HG03045 (cell line): ENCODE results near the gene TEX48.

ENCODE experiments used
- ATAC-seq: cut with Tn5 transposase; IDR thresholded peaks from one replicate; pipeline ENCODE4 v1.9.1; 2021; ENCODE audit warnings: mild to moderate bottlenecking, moderate library complexity; ENCODE audit not compliant: unreplicated experiment

TEX48 gene

DNA sequence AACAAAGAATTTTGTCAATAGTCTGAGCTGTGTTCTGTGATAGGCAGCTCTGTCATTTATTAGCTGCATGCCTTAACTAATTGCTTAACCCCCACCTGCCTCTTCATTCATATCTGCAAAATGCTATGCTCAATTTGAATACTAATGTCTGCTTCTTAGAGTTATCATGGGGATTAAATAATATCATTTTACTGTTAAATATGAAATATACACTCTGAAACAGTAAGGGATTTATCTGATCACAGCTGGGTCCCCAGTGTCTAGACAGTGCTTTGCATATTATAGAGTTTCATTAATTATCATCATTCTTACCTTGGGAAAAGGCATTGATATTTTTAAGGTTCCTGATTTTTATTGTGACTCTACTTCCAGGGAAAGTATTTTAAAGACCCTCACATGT lies 12.0 kb downstream of the TEX48 start:
- no peak for ATAC-seq

DNA sequence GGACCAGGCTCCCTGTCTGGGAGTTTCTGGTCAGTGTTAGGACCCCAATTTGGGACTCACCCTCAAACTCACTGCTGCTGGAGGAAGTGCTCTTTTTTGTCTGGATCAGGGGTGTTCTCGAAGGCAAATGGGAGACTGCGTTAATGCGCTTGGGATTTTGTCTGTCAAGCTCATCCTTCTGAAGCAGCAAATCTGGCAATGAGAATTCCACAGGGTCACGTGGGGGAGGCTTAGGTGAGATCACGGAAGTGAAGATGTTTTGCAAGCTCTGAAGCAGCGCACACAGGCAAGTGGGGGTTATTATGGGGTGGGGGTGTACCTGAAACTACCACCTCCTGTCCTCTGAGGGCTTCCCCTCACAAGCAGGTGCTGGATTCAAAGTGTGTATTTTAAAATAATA lies 13.8 kb downstream of the TEX48 start:
- no peak for ATAC-seq

DNA sequence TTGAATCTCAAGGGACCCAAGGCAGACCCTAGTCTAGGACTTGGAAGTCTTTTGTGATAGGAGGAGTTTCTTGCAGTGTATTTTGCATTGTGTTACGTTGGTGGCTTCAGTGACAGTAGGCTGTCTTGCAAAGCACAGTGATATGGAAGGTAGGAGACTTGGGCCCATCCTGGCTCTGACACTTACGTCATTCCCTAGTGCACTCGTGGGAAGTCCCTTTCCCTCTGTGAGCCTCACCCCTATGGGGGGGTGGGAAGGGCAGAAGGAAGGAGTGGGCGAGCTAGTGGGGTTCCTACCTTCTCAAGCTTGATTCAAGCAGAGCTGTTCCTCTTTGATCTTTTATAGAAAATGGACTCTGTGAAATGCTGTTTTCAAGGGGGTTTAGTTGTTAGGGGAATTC lies 15.1 kb downstream of the TEX48 start:
- no peak for ATAC-seq

DNA sequence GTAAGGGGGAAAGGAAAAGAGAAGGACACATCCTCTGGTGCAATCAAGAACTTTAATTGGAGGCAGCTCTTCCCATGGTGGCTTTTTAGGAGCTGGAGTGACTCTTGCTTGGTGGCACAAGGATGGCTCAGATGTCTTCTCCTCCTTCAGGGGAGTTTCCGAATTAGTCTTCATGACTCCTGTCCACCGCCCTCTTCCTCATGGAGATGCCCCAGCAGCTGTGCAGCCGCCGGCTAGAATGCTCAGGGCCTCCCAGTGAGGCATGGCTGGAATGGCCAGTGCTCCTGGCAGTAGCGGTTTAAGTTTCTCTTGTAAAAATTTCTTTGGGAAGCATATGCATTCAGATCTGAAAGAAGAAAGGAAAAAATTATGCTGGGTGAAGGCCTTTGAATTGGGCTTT lies 15.6 kb downstream of the TEX48 start:
- no peak for ATAC-seq

DNA sequence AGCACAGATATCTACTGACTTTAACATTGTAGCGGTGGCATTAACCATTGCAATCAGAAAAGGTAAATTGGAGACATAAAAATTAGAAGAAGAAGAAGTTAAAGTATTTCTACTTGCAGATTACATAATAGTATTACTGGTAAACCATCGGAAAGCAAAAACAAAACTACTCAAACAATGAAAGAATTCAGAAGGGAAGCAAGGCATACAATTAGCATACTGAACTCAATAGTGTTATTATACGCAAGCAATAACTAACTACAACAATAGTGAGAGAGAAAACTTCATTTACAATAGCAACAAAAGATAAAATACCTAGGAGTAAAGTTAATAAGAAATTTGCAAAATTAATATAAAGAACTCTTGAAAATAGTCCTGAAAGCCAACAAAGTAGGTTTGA lies 17.8 kb downstream of the TEX48 start:
- ATAC-seq: no peak

DNA sequence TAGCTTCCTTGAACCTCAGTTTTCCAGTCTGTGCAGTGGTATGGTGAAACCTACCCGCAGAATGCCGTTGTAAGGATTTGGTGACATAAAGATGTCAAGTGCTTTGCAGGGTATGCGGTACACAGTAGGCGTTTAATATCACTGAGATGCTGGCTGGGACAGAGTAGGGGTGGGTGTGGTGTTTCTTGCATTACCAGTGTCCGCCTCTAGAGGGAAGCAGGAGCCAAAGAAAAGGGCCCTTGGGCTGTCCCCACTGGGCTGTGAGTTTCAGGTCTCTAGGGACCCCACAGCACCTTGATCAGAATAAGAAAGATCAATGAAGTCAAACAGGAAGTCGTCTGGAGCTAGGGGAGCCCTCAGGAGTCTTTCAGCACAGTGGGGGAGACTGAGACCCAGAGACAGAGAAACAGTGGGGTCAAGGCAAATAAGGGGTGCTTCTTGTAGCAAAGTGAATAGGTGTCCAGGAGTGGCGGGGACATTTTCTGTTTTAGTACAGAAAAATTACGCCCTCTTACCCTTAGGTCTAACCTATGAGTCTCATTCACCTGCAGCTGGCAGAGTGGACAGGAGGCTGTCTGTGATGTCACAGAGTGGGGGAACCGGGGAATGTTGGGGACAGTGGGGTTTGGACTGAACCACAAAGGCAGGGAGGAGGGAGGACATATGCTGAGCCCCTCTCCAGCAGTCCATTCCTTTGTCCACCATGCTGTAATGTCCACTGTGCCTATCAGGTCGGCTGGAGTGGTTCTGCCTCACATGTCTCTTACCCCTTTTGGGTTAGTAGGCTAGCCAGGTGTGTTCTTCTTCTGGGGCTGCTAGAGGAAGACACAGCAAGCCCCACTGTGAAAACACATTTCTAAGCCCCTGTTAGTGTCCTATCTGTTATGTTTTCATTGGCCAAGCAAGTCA lies 19.7 kb downstream of the TEX48 start:
- peak; percentile 73 for ATAC-seq

DNA sequence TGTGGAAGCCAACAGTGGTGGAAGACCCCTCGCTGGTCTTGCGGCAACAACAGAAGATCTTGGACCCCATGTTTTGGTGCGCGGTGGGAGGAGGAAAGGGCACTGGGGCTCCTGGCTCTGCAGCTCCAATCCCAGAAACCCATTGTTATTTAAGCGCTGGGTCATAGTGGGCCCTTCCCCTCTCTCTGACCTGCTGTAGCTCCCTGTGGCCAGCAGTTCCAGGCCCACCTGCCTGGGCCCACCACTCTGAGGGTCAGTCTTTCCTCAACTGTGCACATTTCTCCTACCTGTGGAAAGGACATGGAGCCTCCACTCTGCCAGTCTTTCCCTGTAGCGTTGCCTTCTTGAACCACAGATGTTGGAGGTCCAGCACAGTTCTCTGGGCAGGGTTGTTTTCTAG lies 24.3 kb downstream of the TEX48 start, which contains the start of gene TEX53:
TEX53 (minus strand) TSS at position 101 of the 400 bp plus-strand sequence; CDS start at position 70, 31 bp downstream.
- ATAC-seq: no peak

DNA sequence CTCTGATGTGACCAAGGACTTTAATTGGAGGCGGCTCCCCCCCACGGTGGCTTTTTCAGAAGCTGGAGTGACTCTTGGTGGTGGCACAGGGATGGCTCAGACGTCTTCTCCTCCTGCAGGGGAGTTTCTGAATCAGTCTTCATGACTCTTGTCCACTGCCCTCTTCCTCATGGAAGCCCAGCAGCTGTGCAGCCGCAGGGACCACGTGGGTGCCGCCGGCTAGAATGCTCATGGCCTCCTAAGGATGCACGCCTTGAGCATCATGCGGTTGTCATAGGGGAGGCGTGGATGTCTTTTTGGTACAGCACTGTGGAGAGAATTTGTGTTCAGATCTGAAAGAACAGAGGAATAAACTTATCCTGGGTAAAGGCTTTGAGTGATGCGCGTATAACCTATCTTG lies 25.7 kb downstream of the TEX48 start:
- ATAC-seq: no peak

DNA sequence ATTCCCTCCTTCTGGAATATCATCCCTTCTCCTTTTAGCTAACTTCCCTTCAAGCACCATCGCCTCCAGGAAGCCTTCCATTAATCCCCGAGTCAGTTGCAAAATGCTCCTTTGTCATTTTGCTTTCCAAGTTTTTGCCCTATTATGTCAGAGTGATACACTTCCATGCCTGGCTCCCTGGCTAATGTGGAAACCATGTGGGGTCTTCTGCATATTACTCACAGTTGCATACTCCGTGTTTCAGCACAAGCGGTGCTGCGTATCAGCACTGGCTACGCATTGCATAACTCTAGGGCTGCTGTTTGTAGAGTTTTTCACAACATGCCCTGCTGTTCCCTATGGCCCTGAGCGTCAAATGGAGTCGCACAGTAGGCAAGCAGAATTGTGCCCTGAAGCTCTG lies 26.3 kb downstream of the TEX48 start:
- ATAC-seq: no peak

DNA sequence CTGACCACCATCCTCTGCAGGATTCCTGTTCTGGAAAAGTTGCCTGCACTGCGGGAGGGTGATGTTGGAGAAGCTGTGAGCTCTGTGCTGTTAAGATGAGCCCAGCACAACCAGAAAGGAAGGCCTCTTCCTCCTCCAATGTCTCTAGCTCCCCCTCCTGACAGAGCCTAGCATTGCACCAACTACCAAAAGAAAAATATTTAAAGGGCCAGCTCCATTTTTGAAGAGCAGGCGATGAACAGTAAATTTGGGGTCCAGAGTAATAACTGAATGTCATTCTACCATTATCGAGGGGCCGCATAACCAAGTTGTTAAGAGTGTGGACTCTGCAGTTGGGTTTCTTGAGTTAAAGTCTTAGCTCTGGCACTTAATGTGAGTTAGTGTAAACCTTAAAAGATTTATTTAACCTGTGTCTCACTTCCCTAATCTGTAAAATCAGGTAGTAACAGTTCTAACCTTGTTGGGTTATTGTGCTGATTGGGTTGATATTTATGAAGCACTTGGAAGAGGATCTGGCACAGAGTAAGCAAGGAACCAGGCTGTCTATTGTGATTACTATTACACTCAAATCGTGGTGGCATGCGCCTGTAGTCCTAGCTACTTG lies 28.3 kb downstream of the TEX48 start:
- no peak for ATAC-seq

DNA sequence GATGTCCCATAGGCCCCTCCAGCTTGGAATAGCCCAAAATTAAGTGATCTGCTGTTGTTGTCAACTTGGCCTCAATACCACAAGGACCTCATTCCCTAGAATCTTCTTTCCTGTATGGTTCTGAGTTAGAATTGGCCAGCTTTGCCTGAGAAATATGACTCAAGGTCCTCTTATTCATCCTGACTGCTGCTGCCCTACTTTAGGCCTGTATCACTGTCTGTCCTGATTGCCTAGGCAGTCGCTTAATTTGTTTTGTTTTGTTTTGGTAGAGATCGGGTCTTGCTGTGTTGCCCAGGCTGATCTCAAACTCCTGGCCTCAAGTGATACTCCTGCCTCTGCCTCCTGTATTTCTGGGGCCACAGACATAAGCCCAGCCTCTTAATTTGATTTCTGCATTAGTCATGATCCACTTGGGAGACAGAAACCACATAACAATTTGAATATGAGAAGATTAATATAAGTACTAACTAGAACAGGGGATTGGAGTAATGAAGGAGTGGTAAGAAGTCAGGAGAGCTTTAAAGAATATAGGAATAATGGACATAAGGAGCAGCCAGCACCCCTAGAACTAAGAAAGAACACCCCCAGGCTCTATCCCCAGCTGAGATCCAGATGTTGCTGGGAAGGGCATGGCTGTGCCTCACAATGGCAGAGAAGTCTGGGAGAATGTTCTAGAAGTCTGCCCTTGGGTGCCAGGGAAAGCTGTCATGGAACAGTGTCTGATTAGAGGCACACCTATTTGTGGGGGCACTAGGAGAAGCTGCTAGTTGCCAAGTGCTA lies 29.0 kb downstream of the TEX48 start:
- ATAC-seq: no peak

DNA sequence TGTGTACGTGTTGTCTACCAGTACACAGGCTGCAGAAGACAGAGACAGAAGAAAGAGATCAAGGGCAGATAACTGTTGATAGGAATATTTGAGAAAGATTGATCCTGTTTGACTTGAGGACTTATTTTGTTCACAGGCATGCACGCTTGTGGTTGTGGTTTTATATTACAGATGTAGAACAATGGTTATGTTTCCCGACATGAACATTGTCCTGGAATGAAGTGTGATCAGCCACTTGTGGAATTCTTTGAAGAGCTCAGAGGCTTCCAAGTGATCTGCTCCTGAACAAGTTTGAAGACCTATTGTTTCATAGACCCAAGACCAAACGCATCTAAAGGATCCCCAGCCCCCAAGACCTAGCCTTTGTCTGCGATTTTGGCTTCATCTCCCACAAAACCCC lies 38.1 kb downstream of the TEX48 start:
- no peak for ATAC-seq

DNA sequence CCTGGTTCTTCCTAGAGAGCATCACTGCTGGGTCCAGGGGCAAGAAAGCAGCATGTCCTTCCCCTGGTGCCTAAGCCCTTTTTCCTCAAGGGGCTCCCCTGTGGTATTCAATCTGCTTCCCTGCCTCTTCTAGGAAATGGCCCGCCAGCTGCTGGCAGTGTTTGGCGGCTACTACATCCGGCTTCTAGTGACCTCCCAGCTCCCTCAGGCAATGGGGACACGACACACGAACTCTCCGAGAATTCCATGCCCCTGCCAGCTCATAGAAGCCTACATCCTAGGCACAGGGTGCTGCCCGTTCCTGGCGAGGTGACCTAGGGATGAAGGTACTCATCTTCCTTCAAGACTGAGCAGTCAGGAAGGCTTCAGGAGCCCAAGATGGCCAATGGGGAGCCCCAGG lies 39.0 kb downstream of the TEX48 start:
- no peak for ATAC-seq

DNA sequence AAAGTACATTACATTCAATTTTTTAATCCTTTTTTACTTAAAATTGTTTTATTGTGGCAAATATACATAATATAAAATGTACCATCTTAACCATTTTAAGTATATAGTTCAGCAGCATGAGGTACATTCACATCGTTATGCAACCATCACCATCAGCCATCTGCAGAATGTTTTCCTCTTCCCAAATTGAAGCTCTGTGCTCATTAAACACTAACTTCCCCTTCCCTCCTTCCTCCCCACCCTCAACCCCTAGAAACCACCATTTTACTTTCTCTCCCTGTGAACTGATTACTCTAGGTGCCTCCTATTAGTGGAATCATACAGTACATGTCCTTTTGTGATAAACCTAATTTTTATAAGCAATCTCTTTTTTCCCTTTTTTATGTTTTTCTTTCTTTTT lies 40.0 kb downstream of the TEX48 start:
- no peak for ATAC-seq

DNA sequence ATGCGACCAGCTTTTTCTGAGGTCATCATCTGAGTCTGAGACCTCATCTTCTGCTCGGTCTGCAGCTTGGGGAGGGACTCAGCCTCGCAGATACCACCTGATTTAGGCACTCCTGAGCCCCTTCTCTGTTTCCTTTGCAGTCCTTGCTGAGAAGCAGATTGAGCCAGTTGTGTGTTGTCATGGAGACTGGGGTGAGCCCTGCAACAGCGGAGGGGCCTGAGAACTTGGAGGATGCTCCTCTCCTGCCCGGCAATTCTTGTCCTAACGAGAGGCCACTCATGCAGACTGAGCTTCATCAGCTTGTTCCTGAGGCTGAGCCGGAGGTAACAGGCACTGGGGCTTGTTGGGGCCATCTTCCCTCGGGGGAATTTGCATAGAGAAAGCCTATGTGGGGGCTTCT lies 43.6 kb downstream of the TEX48 start:
- ATAC-seq: no peak

DNA sequence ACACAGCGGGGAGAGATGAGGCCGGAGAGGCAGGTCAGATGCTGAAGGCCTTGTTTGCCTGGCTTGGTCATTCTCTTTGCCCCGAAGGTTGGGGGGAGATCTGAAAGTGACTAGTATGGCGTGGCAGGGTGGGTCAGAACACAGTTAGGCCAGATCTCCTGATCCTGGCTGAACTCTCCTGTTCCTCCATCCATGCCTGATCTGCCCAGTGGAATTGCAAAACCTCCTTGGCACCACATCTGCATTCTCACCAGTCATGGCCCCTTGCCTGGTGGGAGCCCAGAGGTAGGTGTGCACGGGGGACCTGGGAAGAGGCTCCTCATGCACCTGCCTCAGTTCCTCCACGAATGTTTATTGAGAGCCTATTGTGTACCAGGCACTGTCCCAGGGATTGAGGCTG lies 47.6 kb downstream of the TEX48 start:
- no peak for ATAC-seq

DNA sequence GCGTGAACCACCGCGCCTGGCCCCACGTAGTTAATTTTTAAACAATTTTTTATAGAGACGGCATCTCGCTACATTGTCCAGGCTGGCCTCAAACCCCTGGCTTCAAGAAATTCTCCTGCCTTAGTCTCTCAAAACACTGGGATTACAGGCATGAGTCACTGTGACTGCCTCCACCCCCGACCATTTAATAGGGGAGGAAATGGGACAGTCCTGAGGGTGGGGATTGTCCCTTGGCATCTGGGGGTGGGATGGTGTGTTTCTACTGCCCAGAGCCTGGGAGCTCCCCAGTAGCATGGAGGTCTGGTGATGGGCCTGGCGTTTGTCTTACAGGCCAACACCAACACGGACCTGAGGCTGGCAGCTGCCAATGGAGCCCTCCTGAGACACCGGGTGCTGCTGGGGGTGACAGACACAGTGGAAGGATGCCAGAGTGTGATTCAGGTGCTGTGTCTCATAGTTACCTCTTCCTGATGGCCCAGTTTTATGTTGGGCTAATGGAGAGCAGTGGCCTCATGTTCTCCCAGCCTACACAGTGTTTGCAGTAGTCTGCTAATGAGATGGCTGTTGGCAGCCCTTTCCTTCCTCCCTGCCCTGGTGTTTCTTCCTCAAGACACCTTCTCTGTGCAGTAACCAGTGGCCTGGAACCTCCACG lies 48.4 kb downstream of the TEX48 start:
- no peak for ATAC-seq

DNA sequence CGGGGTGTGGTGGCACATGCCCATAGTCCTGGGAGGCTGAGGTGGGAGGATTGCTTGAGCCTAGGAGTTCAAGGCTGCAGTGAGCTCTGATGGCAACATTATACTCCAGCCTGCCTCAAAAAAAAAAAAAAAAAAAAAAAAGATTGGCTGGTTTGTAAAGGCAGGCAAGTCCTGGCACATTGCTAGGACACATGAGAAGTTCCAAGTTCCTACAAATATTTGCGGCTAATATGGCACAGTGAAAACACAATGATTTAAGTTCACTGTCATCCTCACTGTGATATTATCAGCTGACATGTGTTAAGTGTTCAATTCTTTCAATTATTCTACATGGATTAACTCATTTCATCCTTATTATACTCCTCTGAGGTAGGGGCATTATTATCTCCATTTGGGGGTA lies 50.8 kb downstream of the TEX48 start:
- ATAC-seq: no peak

DNA sequence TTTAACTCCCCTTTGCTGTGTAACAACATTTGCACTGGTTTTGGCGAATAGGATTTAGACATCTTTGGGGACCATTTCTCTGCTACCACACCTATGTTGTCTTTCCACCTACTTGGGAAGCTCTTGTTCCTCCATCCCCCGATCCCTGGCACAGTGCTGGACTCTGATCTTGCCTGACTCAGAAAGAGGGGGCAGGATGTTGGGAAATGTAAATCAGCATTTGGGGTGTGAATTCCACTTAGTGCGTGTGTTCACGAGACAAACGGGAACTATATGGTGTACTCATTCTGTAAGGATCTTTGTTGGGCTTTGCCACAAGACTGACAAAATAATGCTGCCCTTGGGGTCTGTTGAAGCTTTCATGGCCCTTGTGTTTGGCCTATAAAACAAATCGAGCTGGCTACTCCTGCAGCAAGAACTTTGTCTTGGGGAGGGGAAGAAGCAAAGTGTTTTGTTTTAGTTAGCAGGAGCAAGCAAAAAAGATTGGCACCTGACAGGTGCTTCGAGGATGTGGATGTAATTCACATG lies 52.4 kb downstream of the TEX48 start:
- ATAC-seq: no peak

DNA sequence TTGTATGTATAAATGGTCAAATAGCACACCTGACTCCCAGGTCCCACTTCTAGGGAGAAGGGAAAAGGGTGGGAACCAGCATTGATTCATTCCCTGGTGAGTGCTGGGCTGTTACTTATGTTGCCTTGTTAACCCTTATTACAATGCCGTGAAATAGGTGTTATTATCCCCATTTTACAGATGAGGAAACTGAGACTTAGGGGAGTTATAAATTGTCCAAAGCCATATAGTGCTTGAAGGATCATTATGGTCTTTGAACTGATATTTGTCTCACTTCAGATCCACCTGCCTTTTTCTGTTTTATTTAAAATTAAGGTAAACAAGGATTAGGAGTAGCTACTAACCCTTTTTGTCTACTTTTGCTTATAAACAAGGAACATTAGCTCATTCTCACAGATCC lies 54.4 kb downstream of the TEX48 start:
- ATAC-seq: no peak

DNA sequence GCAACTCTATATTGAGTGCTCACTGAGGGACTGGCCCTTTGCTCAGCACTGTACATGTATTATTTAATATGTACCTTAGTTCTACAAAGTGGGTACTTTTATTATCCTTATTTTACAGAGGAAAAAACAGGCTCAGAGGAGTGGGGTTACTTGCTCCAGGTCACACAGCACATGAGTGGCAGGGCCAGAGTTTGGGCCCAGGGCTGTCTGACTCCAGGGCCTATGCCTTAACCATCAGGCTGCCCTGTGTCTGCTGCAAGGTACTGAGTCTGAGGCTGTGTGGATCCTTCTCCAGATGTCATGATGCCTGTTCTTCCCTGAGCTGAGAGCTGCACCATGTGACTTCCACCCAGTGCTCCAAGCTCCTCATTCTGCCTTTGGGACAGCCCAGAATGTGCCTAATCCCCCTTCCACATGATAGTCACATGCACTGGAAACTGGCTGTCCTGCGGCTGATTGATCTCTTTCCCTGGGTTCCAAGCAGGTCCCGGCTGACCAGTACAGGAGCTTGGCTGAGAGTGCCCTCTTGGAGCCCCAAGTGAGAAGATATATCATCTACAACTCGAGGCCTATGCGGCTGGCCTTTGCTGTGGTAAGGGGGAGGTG lies 55.5 kb downstream of the TEX48 start:
- ATAC-seq: no peak
